Smooth muscle cell of trachea (primary cell): ENCODE results near the gene GPR68. TPM values are rescaled to one million over a fixed set of nuclear protein-coding genes. Genes with fewer than 3 reads are reported as not detected.

ENCODE experiments used
- total RNA-seq: library from RNA; depleted of rRNA; stranded (reverse); fragments of >200 nt; gene quantifications from 2 replicates; pipeline ENCODE4 v1.2.1, GENCODE V29; 2014

GPR68 gene
- total RNA-seq = 11.6 and 23.2 TPM in 2 replicates

GRCh38 chr14:91244501-91244901 lies at the start of gene GPR68:
GPR68 (minus strand) TSS chr14:91244704; CDS start chr14:91235050, 9,654 bp downstream.

Other genes with a start within 250 kb of the GPR68 start
- 1.7 and 3.2 TPM in 2 replicates for gene RPS6KA5, start 184.1 kb downstream of the GPR68 start, total RNA-seq
- gene DGLUCY, start 130.6 kb downstream of the GPR68 start, total RNA-seq = 81.4 and 101 TPM in 2 replicates
- gene CCDC88C, start 173.1 kb upstream of the GPR68 start, total RNA-seq = 0.15 and 0.17 TPM in 2 replicates